Measurements from ENCODE around the gene COG5.

Gene COG5

GRCh38 chr7:107505997-107506673 is 57.6 kb downstream of the COG5 start:
- no peak for DNase-seq (ENCODE audit: low read depth)

DNA sequence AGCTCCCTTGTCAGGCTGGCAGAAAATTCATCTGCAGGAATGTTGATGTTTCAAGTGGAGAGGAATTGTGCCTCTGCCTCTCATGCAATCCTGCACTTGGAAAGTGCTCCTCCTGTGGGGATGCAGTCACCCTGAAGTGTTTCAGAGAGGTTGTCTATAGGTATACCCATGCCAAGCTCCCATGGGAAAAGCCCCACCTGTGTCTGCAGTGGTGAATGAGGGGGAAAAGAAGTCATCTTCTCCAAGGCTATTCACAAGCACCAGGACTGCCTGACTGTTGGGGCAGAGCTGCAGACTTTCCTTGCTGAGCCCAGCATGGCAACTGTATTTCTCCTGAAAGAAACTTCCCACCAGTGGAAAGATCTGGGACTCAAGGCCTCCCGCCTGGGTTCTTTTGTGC is 58.4 kb downstream of the COG5 start:
- DNase-seq (ENCODE audit: low read depth) = no peak

- no peak for DNase-seq (ENCODE audit: low read depth)
These were observed 60.0 kb downstream of the COG5 start for GRCh38 chr7:107503687-107504086.

DNA sequence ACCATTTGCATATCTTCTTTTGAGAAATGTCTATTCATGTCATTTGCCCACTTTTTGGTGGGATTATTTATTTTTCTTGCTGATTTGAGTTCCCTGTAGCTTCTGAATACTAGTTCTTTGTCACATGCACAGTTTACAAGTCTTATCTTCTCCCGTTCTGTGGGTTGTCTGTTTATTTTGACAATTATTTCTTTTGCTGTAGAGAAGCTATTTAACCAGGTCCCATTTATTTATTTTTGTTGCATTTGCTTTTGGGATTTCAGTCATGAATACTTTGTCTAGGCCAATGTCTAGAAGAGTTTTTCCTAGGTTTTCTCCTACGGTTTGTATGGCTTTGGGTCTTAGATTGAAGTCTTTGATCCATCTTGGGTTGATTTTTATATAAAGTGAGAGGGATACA is 60.9 kb downstream of the COG5 start:
- DNase-seq (ENCODE audit: low read depth) = no peak

- no peak for DNase-seq (ENCODE audit: low read depth)
These were observed 61.6 kb downstream of the COG5 start for GRCh38 chr7:107502154-107502553.

- DNase-seq (ENCODE audit: low read depth) = no peak
These were observed 62.1 kb downstream of the COG5 start for GRCh38 chr7:107501593-107501992.

DNA sequence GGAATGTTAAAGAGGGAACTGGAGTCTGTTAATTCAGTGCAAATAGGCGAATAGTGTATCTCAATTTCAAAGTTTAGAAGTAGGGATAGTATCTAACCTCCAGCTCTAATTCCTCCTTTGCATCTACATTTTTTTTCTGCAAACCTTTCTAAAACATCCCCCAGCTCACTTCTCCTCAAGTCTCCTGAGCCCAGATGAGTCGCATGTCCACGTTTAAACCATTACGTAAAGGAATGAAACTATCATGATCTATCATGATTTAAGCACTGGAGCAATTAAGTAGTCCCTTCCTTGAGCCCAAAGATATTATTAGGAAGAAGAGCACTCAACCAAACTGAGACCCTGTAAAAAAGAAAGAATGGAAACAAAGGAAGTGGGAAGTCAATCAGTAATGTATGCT is 64.0 kb downstream of the COG5 start:
- no peak for DNase-seq (ENCODE audit: low read depth)

GRCh38 chr7:107495516-107495915 is 68.2 kb downstream of the COG5 start:
- DNase-seq (ENCODE audit: low read depth) = no peak

DNA sequence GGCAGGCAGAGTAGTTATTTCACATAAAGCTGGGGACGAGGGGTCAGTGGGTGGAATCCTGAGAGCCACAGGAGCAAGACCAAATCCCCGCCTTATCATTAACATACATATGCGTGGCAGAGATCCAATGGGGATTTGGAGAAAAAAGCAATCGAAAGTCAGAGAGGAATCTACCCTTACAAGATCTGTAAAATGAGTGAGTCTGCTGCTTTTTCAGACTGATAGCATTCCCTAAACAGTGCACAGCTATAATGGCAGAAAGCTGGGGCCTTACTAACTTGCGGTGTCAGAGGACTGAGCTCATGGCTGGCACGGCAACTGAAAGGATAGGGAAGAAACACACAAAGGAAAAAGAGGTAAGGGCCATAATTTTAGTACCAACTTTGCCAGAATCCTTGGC is 68.8 kb downstream of the COG5 start:
- no peak for DNase-seq (ENCODE audit: low read depth)

DNA sequence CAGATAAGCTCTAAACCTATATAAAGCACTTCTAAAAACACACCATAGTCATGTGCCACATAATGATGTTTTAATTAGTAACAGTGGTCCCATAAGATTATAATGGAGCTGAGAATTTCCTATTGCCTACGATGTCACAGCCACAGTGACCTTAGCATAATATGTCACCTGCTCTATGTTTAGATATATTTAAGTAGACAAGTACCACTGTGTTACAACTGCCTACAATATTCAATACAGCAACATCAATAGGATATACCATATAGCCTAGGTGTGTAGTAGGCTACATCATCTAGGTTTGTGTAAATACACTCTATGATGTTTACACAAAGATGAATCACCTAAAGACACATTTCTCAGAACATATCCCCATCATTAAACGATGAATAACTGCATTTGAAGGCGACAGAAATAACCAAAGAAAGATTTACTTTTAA is 69.4 kb downstream of the COG5 start:
- no peak for DNase-seq (ENCODE audit: low read depth)

DNA sequence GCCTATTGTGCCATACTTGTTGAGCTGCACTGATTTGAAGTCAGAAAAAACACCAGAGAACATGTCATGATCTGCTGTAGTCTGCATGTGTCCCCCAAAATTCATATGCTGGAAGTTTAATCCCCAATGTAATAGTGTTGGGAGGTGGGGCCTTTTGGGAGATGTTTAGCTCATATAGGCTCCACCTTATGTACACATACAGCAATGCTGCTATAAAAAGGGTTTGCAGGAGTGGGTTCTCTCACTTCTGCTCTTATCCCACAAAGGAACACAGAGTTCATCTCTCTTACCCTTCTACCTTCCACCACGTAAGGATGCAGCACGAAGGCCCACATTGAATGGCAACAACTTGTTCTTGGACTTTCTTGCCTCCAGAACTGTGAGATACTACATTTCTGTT is 70.8 kb downstream of the COG5 start:
- no peak for DNase-seq (ENCODE audit: low read depth)

DNA sequence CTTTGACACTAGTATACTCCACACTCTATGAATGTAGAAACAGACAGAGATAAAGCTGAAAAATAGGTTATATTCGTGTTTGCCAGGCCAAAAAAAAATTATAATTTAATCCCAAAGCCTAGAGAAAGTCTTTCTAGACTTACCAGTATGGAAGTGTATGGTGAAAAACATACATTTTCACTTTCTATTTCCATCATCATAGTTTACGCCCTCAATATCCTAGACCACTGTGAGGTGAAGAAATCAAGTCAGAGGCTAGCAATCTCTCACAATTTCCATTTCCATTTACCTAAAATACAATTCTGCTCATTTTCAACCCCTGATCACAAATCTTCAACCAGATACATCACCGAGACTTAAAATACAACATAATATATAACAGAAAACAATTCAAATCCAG is 77.7 kb downstream of the COG5 start:
- DNase-seq (ENCODE audit: low read depth) = no peak

GRCh38 chr7:107482571-107482970 is 81.1 kb downstream of the COG5 start:
- DNase-seq (ENCODE audit: low read depth) = no peak

GRCh38 chr7:107480932-107481331 is 82.8 kb downstream of the COG5 start:
- DNase-seq (ENCODE audit: low read depth) = no peak

- no peak for DNase-seq (ENCODE audit: low read depth)
These were observed 84.4 kb downstream of the COG5 start for GRCh38 chr7:107479303-107479702.

- DNase-seq (ENCODE audit: low read depth) = no peak
These were observed 89.6 kb downstream of the COG5 start for GRCh38 chr7:107474104-107474521.

- DNase-seq (ENCODE audit: low read depth) = no peak
These were observed 91.6 kb downstream of the COG5 start for GRCh38 chr7:107472116-107472515.

- DNase-seq (ENCODE audit: low read depth) = no peak
These were observed 92.2 kb downstream of the COG5 start for GRCh38 chr7:107471292-107472070.

DNA sequence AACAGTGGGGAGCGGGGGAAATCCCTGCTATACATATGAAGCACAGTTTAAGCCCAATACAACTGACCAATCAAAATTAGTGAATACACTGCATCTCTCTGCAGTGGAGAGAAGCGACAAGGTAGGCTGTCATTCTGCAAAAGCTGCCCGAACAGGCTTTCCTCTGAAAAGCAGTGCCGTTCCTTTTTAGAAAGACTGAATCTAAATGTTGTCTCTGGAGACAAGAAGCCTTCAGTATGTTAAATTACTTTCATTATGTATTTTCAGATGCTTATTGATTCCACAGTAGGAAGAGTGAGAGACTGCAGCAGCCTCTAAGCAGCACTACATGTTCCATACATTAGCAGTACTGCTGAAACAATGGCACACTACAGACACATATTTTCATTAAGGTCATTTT is 93.8 kb downstream of the COG5 start, which contains the start of gene GPR22:
TSS of gene GPR22 (plus strand) at position 129 of the 400 bp plus-strand sequence. CDS start 4,004 bp downstream, outside the sequence.
- DNase-seq (ENCODE audit: low read depth) = no peak

DNA sequence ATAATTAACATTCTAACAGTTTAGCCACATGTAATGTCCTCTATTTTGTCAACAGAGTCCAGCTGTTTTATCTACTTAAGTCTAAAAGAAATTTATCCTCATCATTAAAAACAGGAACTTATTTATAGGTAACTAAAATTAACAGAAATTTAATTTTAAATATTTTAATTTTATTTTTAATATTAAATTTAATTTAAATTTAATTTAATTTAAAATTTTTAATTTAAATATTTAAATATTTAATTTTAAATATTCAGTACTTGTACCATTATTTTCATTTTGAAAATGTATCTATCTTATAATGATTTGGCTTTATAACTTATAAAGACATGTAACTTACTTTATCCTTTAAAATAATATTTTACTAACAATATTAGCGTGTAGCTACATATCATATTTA is 94.9 kb downstream of the COG5 start:
- DNase-seq (ENCODE audit: low read depth) = no peak

- DNase-seq (ENCODE audit: low read depth) = no peak
These were observed 95.7 kb downstream of the COG5 start for GRCh38 chr7:107467972-107468371.

GRCh38 chr7:107464666-107465226 is 99.0 kb downstream of the COG5 start:
- DNase-seq (ENCODE audit: low read depth) = no peak
